Endometrium (tissue), 2 donors: ENCODE results near the gene CLDN7.

Experiments used
- FAIRE-seq: peaks from 2 replicates; lab custom pipeline; 2012; peaks lifted over from hg19 to GRCh38; lab: Jason Lieb, UNC
- donor health status: control.
- donor health status: control.

Gene CLDN7

DNA sequence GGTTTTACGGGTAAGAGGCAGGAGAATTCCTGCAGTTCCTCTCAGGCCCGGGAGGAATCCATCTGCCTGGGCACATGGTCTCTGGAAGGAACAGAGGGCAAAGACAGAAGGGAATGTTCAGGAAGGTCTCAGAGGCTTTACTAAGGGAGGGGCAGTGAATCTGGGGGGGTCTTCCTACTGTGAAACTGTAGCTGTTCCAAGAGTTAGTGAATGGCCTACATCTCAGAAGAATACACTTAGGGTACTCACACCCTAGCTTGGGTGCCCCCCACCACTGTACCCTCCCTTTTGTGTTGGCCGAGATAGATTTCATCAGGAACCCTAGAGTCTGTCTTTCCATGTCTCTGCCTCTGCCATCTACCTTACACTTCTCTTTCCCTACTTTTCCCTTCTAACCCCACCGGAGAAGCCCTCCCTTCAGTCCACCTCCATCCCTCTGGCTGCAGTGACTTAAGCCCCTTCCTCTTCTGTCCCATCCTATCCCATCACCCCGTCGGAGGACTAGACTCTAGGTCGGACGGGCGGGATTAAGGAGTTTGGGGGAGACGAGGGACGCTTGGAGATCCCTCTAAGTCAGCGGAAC lies 43.0 kb downstream of the CLDN7 start:
- FAIRE-seq: no peak

DNA sequence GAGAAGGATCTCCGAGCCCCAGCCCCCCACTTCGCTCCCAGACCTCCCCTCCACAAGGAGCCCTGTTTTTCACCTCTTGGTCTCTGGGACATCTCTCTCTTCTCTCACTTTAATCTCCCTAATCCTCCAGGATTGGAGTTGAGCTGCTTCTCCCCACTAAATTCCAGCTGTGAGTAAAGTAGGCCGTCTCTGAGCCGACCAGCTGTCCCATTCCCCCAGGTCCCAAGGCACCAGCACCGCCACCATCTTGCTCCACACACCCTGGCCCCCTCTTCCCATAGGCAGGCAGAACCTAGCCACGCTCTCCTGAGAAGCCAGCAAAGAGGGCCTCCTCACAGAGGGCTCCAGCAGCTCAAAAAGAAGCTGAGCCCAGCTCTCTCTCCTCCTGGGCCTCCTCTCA lies 43.5 kb downstream of the CLDN7 start:
- FAIRE-seq: no peak

DNA sequence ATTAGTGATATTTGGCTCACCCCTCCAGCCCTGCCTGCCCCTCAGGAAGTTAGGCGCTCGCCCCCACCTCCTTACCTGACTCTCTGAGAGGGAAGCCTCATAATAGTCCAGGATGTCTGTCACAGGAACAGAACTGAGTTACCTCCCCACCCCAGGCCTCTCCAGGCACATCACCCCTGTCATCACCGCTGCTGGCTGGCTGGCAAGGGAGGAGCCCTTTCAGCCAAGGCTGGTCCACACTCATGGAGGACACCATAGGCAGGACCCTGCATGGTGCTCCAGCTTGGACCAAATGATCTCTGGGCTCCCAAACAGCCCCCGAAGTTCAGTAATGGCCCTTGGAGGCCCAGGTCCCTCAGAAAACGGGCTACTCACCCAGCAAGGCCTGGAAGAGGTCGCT lies 44.1 kb downstream of the CLDN7 start:
- no peak for FAIRE-seq

DNA sequence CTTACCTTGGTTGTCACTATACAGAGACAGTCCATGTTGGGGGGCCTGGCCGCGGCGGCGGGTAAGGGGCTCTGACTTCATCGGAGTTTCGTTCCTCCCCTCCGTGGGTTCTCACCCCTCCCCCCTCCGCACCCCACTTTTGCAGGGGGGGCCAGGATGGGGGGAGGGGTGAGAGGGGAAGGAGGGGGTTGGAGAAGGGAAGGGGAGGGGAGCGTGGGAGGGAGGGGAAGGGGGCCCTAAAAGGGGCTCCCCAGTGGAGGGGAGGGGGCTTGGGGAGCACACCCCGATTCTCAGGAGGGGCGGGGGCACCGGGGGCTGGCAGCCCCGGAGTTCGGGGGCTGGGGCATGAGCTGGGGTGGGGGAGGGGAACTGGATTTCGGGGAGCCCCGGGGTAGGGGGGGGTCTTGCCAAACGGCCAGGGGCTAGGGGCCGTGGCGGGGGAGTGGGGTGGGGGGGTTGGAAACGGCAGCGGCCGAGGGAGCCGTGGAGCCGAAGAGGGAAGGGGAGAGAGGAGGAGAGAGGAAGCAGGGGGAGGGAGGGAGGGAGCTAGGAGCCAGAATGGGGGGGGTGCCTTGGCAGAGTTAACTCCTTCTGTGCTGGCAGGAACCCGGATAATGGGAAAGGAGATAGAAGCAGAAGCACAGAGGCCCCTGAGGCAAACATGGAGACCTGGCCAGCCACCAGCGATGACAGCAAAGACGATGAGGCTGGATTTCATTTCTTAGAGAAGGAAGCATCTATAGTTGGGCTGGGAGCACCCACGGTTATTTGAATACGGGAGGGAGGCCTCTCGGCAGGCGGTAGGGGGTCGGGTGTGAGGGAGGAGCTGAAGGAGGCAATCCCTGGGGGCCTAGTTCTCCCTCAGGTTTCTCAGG lies 44.9 kb downstream of the CLDN7 start:
- FAIRE-seq: no peak

DNA sequence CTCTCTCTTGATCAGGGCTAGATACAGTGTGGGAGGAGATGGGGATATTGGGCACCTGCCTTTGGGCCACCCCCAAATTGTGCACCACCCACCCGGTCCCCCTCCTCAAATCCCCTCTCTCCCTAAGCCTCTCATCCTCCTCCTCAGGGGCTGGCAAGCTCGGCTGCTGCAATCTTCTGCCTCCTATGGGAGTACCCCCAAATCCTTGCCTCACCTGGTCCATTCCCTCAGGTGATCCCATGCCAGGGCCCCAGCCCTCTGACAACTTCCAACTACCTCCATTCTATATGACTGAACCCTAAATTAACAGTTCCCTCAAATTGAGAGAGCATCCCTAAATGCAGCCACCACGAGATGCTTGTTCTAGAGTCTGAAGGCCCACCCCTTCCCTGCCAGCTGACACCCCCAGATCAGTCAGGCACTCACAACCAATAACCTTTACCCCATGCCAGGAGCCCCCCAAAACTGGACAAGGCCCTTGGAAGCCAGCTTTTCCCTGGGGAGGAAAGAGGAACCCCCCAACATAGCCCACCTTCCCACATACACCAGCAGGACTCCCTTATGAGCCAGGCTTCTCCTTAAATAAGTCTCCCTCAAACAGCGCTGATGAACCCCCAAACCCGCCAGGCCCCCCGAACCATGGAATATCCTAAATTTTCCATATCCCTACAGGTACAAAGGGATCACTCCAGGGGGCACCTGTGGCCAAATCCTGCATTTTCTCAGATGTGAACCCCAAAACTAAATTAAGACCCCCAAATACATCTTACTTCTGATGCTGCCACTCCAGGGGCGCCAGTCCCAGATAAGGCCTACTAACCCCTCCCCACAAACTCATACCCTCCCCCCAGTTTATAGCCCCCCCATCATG lies 45.8 kb downstream of the CLDN7 start:
- FAIRE-seq: no peak

DNA sequence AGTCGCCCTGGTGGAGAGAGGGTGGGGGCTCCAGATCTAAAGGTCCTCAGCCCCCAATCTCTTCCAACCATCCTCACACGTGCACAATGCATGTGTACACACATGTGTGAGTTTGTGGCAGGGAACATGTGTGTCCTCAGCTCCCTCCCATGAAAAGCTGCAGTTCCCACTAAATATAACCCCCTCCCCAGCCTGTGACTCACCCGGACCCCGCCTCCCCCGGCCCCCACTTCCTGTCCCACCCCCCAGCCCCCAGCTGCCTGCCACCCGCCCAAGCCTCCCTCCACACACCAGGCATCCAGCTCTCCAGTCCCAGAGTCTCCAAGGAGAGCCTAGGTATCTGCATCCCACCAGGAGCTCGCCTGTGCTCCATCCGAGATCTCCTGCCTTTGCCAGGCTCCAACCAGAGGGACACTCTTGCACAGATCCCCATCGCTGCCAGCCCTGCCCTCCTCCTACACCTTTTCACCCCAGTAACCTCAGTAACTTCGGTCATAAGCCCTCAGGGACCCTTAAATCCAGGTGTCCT lies 46.6 kb downstream of the CLDN7 start:
- FAIRE-seq: no peak

DNA sequence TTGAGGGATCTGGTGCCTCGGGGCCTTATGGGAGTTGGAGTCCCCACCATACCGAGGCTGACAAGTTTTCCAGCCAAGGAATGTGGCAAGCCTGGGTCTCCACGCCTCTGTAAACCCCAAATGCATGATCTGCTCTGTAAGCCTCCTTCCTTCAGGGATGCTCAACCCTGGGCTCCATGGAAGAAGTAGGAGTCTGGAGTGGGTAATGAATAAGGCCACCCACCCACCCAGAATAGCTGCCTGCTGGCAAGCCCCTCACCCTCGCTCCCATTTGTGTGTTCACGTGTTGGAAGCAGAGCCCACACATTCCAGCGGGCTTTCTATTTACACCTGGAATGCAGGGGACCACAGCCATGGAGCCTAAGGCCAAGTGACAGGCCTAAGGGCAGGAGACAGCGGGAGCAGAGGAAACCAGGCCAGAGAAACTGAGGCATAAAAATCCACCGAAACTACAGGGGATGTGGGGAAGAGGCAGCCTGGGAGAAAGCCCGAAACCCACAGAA lies 47.1 kb downstream of the CLDN7 start:
- peak; percentile 89 for FAIRE-seq

DNA sequence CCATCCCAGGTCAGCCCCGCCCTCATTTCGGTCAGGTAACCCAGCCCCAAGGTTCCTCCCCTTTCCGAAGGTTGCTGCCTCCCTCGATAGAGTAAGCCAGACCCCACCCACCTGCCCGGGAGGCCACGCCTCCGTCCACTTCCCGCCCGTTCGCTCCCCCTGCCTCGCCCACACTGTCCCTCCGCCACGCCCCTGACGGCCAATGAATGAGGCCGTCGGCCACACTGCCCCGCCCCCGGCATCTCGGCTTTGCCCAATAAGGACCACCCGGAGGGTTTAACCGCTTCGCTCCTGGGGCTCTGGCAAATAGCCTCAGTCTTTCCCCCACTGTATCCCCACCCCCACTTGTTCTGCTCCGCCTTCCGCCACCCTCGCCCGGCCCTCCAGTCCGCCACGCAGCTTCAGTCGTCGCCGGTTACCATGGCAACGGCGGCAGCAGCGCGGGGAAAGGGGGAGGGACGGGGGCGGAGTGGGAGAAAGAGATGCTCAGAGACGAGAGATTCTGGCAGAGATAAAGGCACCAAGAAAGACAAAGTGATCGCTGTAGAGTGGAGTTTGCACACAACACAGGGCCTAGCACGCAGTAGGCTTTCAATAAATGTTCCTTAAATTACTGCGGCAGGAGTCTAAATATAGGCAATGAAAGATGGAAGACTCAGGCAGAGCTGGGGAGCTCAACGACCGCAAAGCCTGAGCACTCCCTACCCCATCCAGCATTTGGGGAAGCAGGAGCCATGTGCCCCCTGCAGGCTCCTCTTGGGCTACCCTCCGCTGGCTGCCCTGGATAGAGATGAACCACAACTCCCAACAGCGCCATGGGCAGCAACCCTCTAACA lies 47.8 kb downstream of the CLDN7 start:
- FAIRE-seq: peak; percentile 93

DNA sequence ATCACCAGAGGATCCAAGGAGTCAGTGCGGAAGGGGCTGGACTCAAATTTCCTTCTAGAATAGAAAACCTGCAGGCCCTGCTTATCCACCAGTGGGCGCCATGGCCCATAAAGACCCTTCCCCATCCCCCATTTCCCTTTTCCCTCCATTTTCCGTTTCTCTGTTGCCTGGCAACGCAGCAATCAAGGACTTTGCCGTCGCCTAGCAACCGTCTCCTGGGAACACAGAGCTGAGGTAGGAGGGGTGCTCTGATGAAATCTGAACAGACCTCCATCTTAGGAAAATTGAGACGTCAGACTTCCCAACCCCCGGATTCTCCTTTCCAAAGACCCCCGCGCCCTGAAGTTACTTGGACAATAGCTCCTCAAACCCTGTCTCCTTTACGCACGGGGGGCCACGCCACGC lies 48.4 kb downstream of the CLDN7 start:
- no peak for FAIRE-seq

DNA sequence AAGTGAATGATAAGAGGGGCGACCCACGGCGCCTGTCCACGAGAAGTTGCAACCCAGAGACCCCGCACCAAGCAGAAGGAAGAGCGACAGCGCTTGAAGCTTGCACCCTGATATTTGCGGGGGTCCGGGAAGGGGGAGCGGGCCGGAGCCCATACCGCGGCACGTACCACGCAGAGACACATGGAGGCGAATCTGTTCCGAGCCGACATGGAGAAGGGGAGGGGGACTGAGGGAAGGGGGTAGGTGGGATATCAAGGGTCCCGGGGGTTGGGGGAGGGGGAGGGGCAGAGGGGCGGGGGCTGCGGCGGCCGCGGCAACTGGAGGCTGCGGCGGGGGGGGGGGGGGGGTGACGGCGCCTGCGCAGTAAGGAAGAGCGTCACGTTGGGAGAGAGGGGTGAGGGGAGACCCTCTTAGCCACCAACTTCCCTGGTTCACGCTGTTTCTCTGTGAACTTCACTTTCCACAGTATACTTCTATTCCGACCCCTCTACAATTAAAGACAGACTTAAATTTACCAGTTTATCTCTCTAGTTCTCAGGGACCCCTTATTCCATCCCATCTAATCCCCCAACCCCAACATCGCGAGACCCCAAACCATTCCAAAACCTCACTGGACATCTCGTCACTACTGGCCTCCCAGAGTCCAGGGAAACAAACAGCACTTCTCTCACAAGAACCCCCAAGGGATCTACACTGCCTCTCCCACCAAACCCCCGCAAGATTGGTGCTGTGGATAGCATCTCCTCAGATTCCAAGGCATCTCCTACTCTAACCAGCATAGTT lies 50.6 kb downstream of the CLDN7 start:
- no peak for FAIRE-seq
